ENCODE measurements around the gene COG3.

DNA sequence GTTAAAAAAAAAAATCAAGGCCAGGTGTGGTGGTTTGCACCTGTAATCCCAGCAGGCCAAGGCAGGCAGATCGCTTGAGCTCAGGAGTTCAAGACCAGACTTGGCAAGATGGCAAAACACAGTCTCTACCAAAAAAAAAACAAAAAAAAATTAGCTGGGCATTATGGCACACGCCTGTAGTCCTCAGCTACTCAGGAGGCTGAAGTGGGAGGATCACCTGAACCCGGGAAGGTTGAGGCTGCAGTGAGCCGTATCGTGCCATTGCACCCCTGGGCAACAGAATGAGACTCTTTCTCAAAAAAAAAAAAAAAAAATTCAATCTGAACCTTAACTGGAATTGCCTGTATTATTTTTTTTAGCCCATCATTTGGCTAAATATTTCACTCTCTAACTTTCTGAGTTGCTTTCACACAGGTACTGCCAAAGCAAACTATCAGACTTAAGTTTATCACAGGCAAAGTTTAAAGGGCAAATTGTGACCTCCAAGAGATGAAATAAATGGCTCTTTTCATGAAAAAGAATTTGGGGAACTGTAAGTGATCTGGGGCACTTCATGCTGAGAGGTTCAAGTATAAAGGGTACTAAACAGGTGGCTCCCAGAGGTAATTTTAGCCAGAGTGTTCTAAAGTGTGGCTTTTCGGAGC lies 31.9 kb upstream of the COG3 start:
- TF ChIP-seq POLR2AphosphoS5 (IDR thresholded peaks at IDR 0.05; ENCODE audit: borderline replicate concordance, low read depth, low read length), result no peak
- no peak for TF ChIP-seq EZH2 (IDR thresholded peaks at IDR 0.05)
- TF ChIP-seq FOXP2 (optimal IDR thresholded peaks at IDR 0.05; ENCODE audit: control extremely low read depth, extremely low read length, insufficient read depth), result no peak

Data from SK-N-MC (cell line).